ENCODE measurements around the gene B4GALNT2. TPM values are rescaled to one million over a fixed set of nuclear protein-coding genes. Genes with fewer than 3 reads are reported as not detected.

B4GALNT2 gene
- polyA plus RNA-seq, 3 donors: not detected

DNA sequence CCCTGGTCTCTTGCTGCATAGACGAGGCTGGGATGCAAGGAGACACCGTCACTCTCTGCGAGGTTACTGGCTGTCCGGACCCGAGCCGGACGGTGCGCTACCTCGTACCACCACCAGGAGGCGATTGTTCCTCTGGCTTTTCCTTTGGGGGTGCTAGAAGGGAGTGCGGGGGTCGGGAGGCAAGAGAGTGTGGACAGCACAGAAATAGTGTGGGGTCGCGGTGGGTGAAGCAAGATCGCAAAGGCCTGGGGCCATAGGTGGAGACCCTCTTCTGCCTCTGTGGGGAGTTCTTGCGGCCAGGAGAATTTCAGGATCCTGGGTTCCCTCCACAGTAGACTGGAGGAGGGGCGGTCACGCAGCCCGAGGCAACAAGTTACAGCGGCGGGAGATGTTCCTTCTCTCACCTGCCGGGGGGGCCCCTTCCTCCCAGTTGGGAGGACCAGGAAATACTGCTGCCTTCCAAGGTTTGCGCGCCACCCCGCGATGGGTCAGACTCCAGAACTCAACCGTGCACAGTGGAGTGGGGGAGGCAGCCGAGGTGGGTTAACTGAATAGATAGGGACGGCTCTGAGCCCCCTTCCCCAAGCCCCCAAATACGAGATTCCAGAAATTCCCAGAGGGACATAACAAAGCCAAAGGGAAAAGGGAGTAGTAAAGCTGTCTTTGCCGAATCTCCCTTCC, 91.1 kb downstream of the B4GALNT2 start:
- Histone ChIP-seq H4K20me1 (ENCODE audit: insufficient read depth, low read length) (peaks cover 18% of the 10 kb centered on the region), H3K36me3 (replicated peaks in 1 of 2; ENCODE audit: control insufficient read depth in 1 of 2, insufficient read depth in 2 of 2, low read length in 2 of 2) (peaks cover 16 to 23% of the 10 kb centered on the region in 2 donors), H2AFZ (ENCODE audit: insufficient read depth, low read depth, low read length, poor library complexity, severe bottlenecking) (peak overlapping the region; percentile 32), H3K9me3 (replicated peaks in 1 of 2; ENCODE audit: control insufficient read depth in 1 of 2, insufficient read depth in 1 of 2, low read length in 2 of 2) (peaks cover 0 to 5% of the 10 kb centered on the region in 2 donors), H3K27me3 (ENCODE audit: control insufficient read depth in 2 of 2, insufficient read depth in 2 of 2, low read length in 2 of 2) (peaks cover 10 to 35% of the 10 kb centered on the region in 2 donors), H3K9ac (ENCODE audit: insufficient read depth, low read length, poor library complexity, severe bottlenecking) (peak overlapping the region; percentile 38), H3K79me2 (ENCODE audit: insufficient read depth, low read length) (no peaks in the 10 kb centered on the region), H3K4me1 (ENCODE audit: control insufficient read depth in 1 of 2, insufficient read depth in 2 of 2, low read length in 2 of 2) (peaks cover 47 to 66% of the 10 kb centered on the region in 2 donors), H3K4me2 (replicated peaks; ENCODE audit: extremely low read depth, low read length, poor library complexity, severe bottlenecking) (peak overlapping the region; percentile 76), H3K27ac (ENCODE audit: low read depth in 1 of 2, low read length in 2 of 2) (no peak overlapping the region), H3K4me3 (replicated peaks in 1 of 3; ENCODE audit: low read depth in 2 of 3, low read length in 3 of 3) (peak overlapping the region; percentile 2 to 69 (median 26))
- H3K27me3 Mint-ChIP-seq (ENCODE audit: low read depth in 3 of 3): peaks cover 38 to 60% (median 42%) of the 10 kb centered on the region in 3 donors
- intact Hi-C loops (cut with micrococcal nuclease): no loop called here
- peak overlapping the region; percentile 75 to 92 for H3K4me3 Mint-ChIP-seq
- H3K36me3 Mint-ChIP-seq: peaks cover 33 to 40% of the 10 kb centered on the region in 2 donors
- TF ChIP-seq, protein P1, sequence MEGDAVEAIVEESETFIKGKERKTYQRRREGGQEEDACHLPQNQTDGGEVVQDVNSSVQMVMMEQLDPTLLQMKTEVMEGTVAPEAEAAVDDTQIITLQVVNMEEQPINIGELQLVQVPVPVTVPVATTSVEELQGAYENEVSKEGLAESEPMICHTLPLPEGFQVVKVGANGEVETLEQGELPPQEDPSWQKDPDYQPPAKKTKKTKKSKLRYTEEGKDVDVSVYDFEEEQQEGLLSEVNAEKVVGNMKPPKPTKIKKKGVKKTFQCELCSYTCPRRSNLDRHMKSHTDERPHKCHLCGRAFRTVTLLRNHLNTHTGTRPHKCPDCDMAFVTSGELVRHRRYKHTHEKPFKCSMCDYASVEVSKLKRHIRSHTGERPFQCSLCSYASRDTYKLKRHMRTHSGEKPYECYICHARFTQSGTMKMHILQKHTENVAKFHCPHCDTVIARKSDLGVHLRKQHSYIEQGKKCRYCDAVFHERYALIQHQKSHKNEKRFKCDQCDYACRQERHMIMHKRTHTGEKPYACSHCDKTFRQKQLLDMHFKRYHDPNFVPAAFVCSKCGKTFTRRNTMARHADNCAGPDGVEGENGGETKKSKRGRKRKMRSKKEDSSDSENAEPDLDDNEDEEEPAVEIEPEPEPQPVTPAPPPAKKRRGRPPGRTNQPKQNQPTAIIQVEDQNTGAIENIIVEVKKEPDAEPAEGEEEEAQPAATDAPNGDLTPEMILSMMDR (IDR thresholded peaks at IDR 0.05): peak; percentile 97
- DNase-seq: peak; percentile 50 to 70 (median 59)
- WGBS (ENCODE audit: insufficient coverage): 4% methylated on average over 5 of the region's 31 CpGs
- peaks cover 0 to 11% (median 5%) of the 10 kb centered on the region in 7 donors for H3K9me3 Mint-ChIP-seq
- peaks cover 64% of the 10 kb centered on the region for H3K4me1 Mint-ChIP-seq
- H3K27ac Mint-ChIP-seq: peak overlapping the region in 2 of 7 donors; percentile 54 to 74

DNA sequence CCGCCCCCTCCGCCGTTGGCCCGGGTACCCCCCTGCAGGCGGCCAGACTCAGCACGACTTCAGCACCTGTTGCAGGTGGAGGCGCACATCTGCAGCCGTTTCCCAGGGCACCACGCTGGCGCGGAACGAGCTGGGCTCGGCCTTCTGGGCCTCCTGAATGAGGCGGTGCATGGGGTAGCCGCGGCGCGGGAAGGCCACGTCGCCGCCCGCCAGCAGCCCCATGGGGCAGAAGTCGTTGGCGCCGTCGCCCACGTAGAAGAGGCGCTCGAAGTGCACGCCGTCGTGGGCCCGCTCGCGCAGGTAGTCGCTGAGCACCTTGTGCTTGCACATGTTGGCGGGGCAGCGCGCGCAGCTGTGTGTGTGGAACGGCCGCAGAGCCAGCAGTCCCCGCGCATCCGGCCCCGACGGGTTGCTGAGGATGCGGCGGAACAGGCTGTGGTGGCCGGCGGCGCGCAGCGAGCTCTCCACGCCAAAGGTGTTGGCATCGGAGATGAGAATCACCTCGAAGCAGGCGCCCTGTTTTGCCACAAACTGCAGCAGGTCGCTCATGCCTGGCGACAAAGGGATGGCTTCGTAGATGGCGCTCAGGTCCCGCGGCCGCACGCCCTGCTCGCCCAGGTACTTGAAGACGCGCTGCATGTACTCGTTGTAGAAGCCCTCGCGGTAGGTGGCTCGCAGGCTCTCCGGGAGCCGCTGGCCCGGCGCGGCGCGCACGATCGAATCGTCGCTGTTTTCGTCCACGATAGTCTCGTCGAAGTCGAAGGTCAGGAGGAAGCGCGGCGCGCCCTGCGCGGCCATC, 91.8 kb downstream of the B4GALNT2 start:
- peaks cover 57% of the 10 kb centered on the region for H3K4me1 Mint-ChIP-seq
- H3K4me2 ChIP-seq (replicated peaks; ENCODE audit: extremely low read depth, low read length, poor library complexity, severe bottlenecking): peak overlapping the region; percentile 76
- peaks cover 40 to 59% of the 10 kb centered on the region in 2 donors for H3K4me1 ChIP-seq (ENCODE audit: control insufficient read depth in 1 of 2, insufficient read depth in 2 of 2, low read length in 2 of 2)
- TF ChIP-seq, protein P1 (IDR thresholded peaks at IDR 0.05): no peak
- peaks cover 44 to 67% (median 50%) of the 10 kb centered on the region in 3 donors for H3K27me3 Mint-ChIP-seq (ENCODE audit: low read depth in 3 of 3)
- no peaks in the 10 kb centered on the region for H3K79me2 ChIP-seq (ENCODE audit: insufficient read depth, low read length)
- peaks cover 15 to 42% of the 10 kb centered on the region in 2 donors for H3K27me3 ChIP-seq (ENCODE audit: control insufficient read depth in 2 of 2, insufficient read depth in 2 of 2, low read length in 2 of 2)
- 1% methylated on average over 93 of the region's 95 CpGs for WGBS (ENCODE audit: insufficient coverage)
- peaks cover 34 to 38% of the 10 kb centered on the region in 2 donors for H3K36me3 Mint-ChIP-seq
- H3K9ac ChIP-seq (ENCODE audit: insufficient read depth, low read length, poor library complexity, severe bottlenecking): peak overlapping the region; percentile 38
- H4K20me1 ChIP-seq (ENCODE audit: insufficient read depth, low read length): peaks cover 18% of the 10 kb centered on the region
- intact Hi-C loops (cut with micrococcal nuclease): no loop called here
- peaks cover 0 to 13% (median 7%) of the 10 kb centered on the region in 7 donors for H3K9me3 Mint-ChIP-seq
- peak overlapping the region; percentile 32 for H2AFZ ChIP-seq (ENCODE audit: insufficient read depth, low read depth, low read length, poor library complexity, severe bottlenecking)
- H3K27ac Mint-ChIP-seq: no peak overlapping the region
- peak overlapping the region; percentile 2 to 69 (median 26) for H3K4me3 ChIP-seq (replicated peaks in 1 of 3; ENCODE audit: low read depth in 2 of 3, low read length in 3 of 3)
- H3K27ac ChIP-seq (ENCODE audit: low read depth in 1 of 2, low read length in 2 of 2): no peak overlapping the region
- H3K36me3 ChIP-seq (replicated peaks in 1 of 2; ENCODE audit: control insufficient read depth in 1 of 2, insufficient read depth in 2 of 2, low read length in 2 of 2): peaks cover 16 to 23% of the 10 kb centered on the region in 2 donors
- DNase-seq: peak in 1 of 3 donors; percentile 15
- peak overlapping the region; percentile 75 to 92 for H3K4me3 Mint-ChIP-seq
- H3K9me3 ChIP-seq (replicated peaks in 1 of 2; ENCODE audit: control insufficient read depth in 1 of 2, insufficient read depth in 1 of 2, low read length in 2 of 2): peaks cover 0 to 5% of the 10 kb centered on the region in 2 donors
